Right kidney (tissue), 1 donor: ENCODE measurements around the gene FAM180A.

Source experiments
- DNase-seq: peaks from one replicate; pipeline ENCODE4 v3.0.0-alpha.2; 2016

Gene FAM180A

DNA sequence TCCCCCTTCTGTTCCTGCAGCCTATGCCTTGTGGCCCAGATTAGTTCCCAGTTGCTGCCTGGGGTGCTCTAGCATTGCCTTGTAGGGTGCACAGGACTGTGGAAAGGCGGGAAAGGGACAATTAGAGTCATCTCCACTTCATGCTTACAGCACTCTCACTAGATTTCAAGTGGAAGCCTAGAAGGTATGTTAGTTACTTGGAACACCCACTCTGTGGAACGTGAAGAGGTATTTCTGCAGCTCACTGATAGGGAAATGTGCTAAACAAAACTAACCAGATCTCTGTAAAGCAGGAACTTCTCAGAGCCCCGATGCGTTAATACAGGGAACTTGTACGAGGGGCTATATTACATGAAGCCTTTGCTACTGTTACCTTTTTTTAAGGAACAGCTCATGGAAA, 66.9 kb downstream of the FAM180A start:
- no peak for DNase-seq
